Mesothelial cell of epicardium (in vitro differentiated cells): Measurements from ENCODE around the gene AOC2. TPM values are rescaled to one million over a fixed set of nuclear protein-coding genes. Genes with fewer than 3 reads are reported as not detected.
"Not testable (repeated sequence)": the region's sequence is repeated elsewhere in the genome, so short reads cannot be mapped to it uniquely, and the experiment has no call there.

ENCODE experiments used
- DNase-seq, 2 experiments: peaks; one replicate each; pipeline ENCODE4 v3.0.0; 2021; ENCODE audit warnings: low spot score in 2 of 2; ENCODE audit not compliant: unreplicated experiment in 2 of 2
- H3K27ac Mint-ChIP-seq: 2 replicates; pipeline ENCODE4 v1.8.0; 2021; ENCODE audit warnings: mixed read lengths
- H3K27me3 Mint-ChIP-seq: 2 replicates; pipeline ENCODE4 v1.8.0; 2021; ENCODE audit warnings: low read depth, mixed read lengths
- H3K36me3 Mint-ChIP-seq: 2 replicates; pipeline ENCODE4 v1.8.0; 2021; ENCODE audit warnings: mixed read lengths
- H3K4me1 Mint-ChIP-seq: 2 replicates; pipeline ENCODE4 v1.8.0; 2021; ENCODE audit warnings: mixed read lengths
- H3K4me3 Mint-ChIP-seq: 2 replicates; pipeline ENCODE4 v1.8.0; 2021; ENCODE audit warnings: mild to moderate bottlenecking, moderate library complexity, mixed read lengths
- H3K9me3 Mint-ChIP-seq: 2 replicates; pipeline ENCODE4 v1.8.0; 2021; ENCODE audit warnings: mixed read lengths
- CTCF ChIP-seq: fragments of 200-600 bp; sonication (generic); IDR thresholded peaks from one replicate; pipeline ENCODE4 v1.5.0; 2021; ENCODE audit warnings: antibody characterized with exemption; ENCODE audit not compliant: unreplicated experiment
- microRNA-seq: library from miRNA; unstranded; fragments of <30 nt; microRNA quantifications from one replicate; pipeline ENCODE4 v1.2.0, GENCODE V29; 2021; ENCODE audit warnings: inconsistent platforms, mixed read lengths
- total RNA-seq: library from RNA; stranded (reverse); gene quantifications from 3 replicates; pipeline ENCODE4 v1.2.1, GENCODE V29; 2021

Gene AOC2
- total RNA-seq, 1 donor from 2014 or later: 3.4 TPM

- no peaks in the 10 kb centered on the region for H3K4me1 Mint-ChIP-seq
- DNase-seq: no peak
- H3K4me3 Mint-ChIP-seq: no peak overlapping the region
Observed at GRCh38 chr17:42898147-42898811, 53.9 kb downstream of the AOC2 start.

GRCh38 chr17:42899981-42900380 lies 55.6 kb downstream of the AOC2 start:
- DNase-seq, H3K4me1 Mint-ChIP-seq, H3K9me3 Mint-ChIP-seq, H3K4me3 Mint-ChIP-seq, H3K36me3 Mint-ChIP-seq, H3K27ac Mint-ChIP-seq: not testable (repeated sequence)
- H3K27me3 Mint-ChIP-seq: peaks cover 22% of the 10 kb centered on the region

More at GRCh38 chr17:42898147-42898811, 53.9 kb downstream of the AOC2 start:
- H3K9me3 Mint-ChIP-seq: no peaks in the 10 kb centered on the region
- no peak for TF ChIP-seq CTCF
- H3K27me3 Mint-ChIP-seq: peaks cover 35% of the 10 kb centered on the region
- H3K36me3 Mint-ChIP-seq: no peaks in the 10 kb centered on the region
- no peak overlapping the region for H3K27ac Mint-ChIP-seq

Small RNAs within 50 kb of the gene (microRNA-seq; reads per million reads assigned to microRNA genes)
- gene MIR6781: not detected

Other genes starting within 250 kb of the AOC2 start
- 77.7 to 79.1 TPM (median 77.8 TPM) in 3 replicates for gene RETREG3, start 235.2 kb upstream of the AOC2 start, total RNA-seq
- 35.0 to 42.9 TPM (median 38.4 TPM) in 3 replicates for gene TUBG1, start 234.9 kb upstream of the AOC2 start, total RNA-seq
- gene TUBG2, start 185.3 kb upstream of the AOC2 start, total RNA-seq: 30.6 to 33.7 TPM (median 33.4 TPM) in 3 replicates
- 35.9 to 38.2 TPM (median 37.8 TPM) in 3 replicates for gene PLEKHH3, start 167.6 kb upstream of the AOC2 start, total RNA-seq
- 2.0 to 2.3 TPM (median 2.1 TPM) in 3 replicates for gene CCR10, start 162.7 kb upstream of the AOC2 start, total RNA-seq
- 20.5 to 23.1 TPM (median 20.9 TPM) in 3 replicates for gene CNTNAP1, start 162.0 kb upstream of the AOC2 start, total RNA-seq
- 38.4 to 45.1 TPM (median 42.5 TPM) in 3 replicates for gene EZH1, start 99.5 kb upstream of the AOC2 start, total RNA-seq
- 19.5 to 22.3 TPM (median 21.6 TPM) in 3 replicates for gene RAMP2, start 83.4 kb upstream of the AOC2 start, total RNA-seq
- gene VPS25, start 71.1 kb upstream of the AOC2 start, total RNA-seq: 59.4 to 65.0 TPM (median 64.9 TPM) in 3 replicates
- 1.3 to 1.8 TPM (median 1.7 TPM) in 3 replicates for gene WNK4, start 64.0 kb upstream of the AOC2 start, total RNA-seq
- gene COA3, start 45.9 kb upstream of the AOC2 start, total RNA-seq: 52.4 to 57.4 TPM (median 54.3 TPM) in 3 replicates
- gene CNTD1, start 45.7 kb upstream of the AOC2 start, total RNA-seq: 0.09 to 0.14 TPM in 2 of 3 replicates, not detected in the other
- gene BECN1, start 20.3 kb upstream of the AOC2 start, total RNA-seq: 54.5 to 55.8 TPM (median 55.2 TPM) in 3 replicates
- gene PSME3, start 11.2 kb upstream of the AOC2 start, total RNA-seq: 88.7 to 92.8 TPM (median 92.0 TPM) in 3 replicates
- 1.5 to 2.3 TPM (median 1.9 TPM) in 3 replicates for gene AOC3, start 6.6 kb downstream of the AOC2 start, total RNA-seq
- not detected in 3 replicates for gene G6PC1, start 56.2 kb downstream of the AOC2 start, total RNA-seq
- gene AARSD1, start 119.9 kb downstream of the AOC2 start, total RNA-seq: 58.6 to 66.0 TPM (median 59.1 TPM) in 3 replicates
- 1.5 to 2.0 TPM (median 1.6 TPM) in 3 replicates for gene PTGES3L, start 135.5 kb downstream of the AOC2 start, total RNA-seq
- gene RUNDC1, start 136.0 kb downstream of the AOC2 start, total RNA-seq: 13.1 to 13.9 TPM (median 13.2 TPM) in 3 replicates
- gene RPL27, start 153.8 kb downstream of the AOC2 start, total RNA-seq: 1,019 to 1,067 TPM (median 1,060 TPM) in 3 replicates
- 5.6 to 6.3 TPM (median 5.9 TPM) in 3 replicates for gene IFI35, start 162.2 kb downstream of the AOC2 start, total RNA-seq
- gene VAT1, start 177.8 kb downstream of the AOC2 start, total RNA-seq: 211 to 222 TPM (median 211 TPM) in 3 replicates
- gene RND2, start 180.7 kb downstream of the AOC2 start, total RNA-seq: 7.6 to 8.7 TPM (median 8.7 TPM) in 3 replicates